Psoas muscle (tissue), 8 donors: ENCODE measurements around the gene RUBCN. TPM values are rescaled to one million over a fixed set of nuclear protein-coding genes. Genes with fewer than 3 reads are reported as not detected.

Source experiments
- ATAC-seq, 4 donors: fragments of 200-7000 bp; cut with Tn5 transposase; one replicate each; pipeline ENCODE4 v1.9.1; 2020; ENCODE audit warnings: moderate library complexity in 3 of 4, mild to moderate bottlenecking in 2 of 4
- DNase-seq, 2 donors: peaks; one replicate each; pipeline ENCODE4 v3.0.0-alpha.2; 2020
- H3K27ac ChIP-seq: fragments of 200-600 bp; one replicate; pipeline ENCODE4 v1.8.0; 2022
- H3K27me3 ChIP-seq, 3 donors: fragments of 200-600 bp in 1 of 3; one replicate each; pipeline versions ENCODE4 v1.6.1 to v1.8.0; 2013 to 2022; ENCODE audit warnings: low read length in 2 of 3, mild to moderate bottlenecking in 2 of 3, moderate library complexity in 1 of 3; ENCODE audit not compliant: insufficient read depth in 3 of 3
- H3K36me3 ChIP-seq, 2 donors: fragments of 200-600 bp in 1 of 2; one replicate each; pipeline versions ENCODE4 v1.6.1 to v1.8.0; 2013 to 2022; ENCODE audit warnings: low read depth in 1 of 2, mild to moderate bottlenecking in 1 of 2, moderate library complexity in 1 of 2; ENCODE audit not compliant: insufficient read depth in 1 of 2
- H3K4me1 ChIP-seq: fragments of 200-600 bp; one replicate; pipeline ENCODE4 v1.8.0; 2022
- H3K4me3 ChIP-seq: fragments of 200-600 bp; one replicate; pipeline ENCODE4 v1.8.0; 2022; ENCODE audit warnings: mild to moderate bottlenecking
- H3K9me3 ChIP-seq: fragments of 200-600 bp; one replicate; pipeline ENCODE4 v1.8.0; 2022
- whole genome bisulfite sequencing, 3 donors: extraction: QIAGEN DNeasy Blood & Tissue Kit; methylation state at CpG; one replicate each; pipeline versions ENCODE4 v1.1.6 to v1.1.7; 2013; 5-methylcytosine and 5-hydroxymethylcytosine counted together
- intact Hi-C, 2 donors: fragments of 100-400 bp; cut with DNase I; formaldehyde crosslinking; loops; one replicate each; pipeline versions ENCODE4 v1.11.0 to v1.14.2; 2022
- polyA plus RNA-seq, 3 donors: library from polyadenylated mRNA; stranded (reverse); fragments of 200-250 nt; gene quantifications; one replicate each; pipeline ENCODE4 v1.2.3, GENCODE V29; 2013
- total RNA-seq, 4 donors: library from RNA; stranded (reverse); fragmentation: NEBNext Ultra II Directional in 2 of 4; extraction: Animal tissue kit (Norgen Biotek cat#: 25700) in 2 of 4; gene quantifications; one replicate each; pipeline versions ENCODE4 v1.2.1 to v1.2.4, GENCODE V29; 2021 to 2023
- TF ChIP-seq, protein P1 (sequence below): fragments of 200-600 bp; IDR thresholded peaks from one replicate; pipeline ENCODE4 v1.8.0; 2022; ENCODE audit warnings: antibody characterized with exemption
- donor health status: healthy with polysubstance abuse.
- donor health status: DM: no; HTN: no; CAD: no; lungs with moderate emphysema.
- donor health status: Bipolar disorder and iron deficiency.
- donor health status: healthy.
- donor health status: DM: yes; HTN: yes; CAD: no.
- donor health status: DM: no; HTN: no; CAD: no.
- donor health status: DM: no; HTN: no; CAD: no.
- donor health status: DM: yes; HTN: yes; CAD: no.

RUBCN gene
- total and polyA plus RNA-seq, 7 donors, result 5.0 to 29.1 (median 21.9) TPM

DNA sequence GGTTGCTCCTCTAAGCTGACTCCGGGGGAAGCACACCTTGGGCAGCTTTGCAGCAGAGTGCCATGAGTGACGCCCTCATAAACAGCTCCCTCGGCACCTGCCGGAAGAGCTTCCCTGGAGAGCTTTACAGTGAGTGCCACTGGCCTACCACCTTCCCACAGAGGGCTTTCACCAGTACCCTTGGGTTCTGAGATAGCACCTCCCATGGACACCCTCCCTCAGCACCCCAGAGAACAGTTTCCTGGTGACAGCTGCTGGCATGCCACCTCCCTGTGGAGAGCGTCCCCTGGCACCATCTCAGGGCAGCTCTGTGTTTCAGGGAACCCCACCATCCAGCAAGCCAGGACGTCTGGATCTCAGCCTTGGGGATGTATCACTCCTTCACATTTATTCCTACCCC, 49.1 kb downstream of the RUBCN start:
- WGBS, 3 donors, result 85 to 93% (median 91%) methylated on average over 6 of the region's 6 CpGs
- TF ChIP-seq, protein P1, sequence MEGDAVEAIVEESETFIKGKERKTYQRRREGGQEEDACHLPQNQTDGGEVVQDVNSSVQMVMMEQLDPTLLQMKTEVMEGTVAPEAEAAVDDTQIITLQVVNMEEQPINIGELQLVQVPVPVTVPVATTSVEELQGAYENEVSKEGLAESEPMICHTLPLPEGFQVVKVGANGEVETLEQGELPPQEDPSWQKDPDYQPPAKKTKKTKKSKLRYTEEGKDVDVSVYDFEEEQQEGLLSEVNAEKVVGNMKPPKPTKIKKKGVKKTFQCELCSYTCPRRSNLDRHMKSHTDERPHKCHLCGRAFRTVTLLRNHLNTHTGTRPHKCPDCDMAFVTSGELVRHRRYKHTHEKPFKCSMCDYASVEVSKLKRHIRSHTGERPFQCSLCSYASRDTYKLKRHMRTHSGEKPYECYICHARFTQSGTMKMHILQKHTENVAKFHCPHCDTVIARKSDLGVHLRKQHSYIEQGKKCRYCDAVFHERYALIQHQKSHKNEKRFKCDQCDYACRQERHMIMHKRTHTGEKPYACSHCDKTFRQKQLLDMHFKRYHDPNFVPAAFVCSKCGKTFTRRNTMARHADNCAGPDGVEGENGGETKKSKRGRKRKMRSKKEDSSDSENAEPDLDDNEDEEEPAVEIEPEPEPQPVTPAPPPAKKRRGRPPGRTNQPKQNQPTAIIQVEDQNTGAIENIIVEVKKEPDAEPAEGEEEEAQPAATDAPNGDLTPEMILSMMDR, result no peak
- Histone ChIP-seq H3K36me3 (peaks cover 3 to 96% of the 10 kb centered on the region in 2 donors), H3K4me1 (no peaks in the 10 kb centered on the region), H3K27me3 (no peaks in the 10 kb centered on the region), H3K9me3 (no peaks in the 10 kb centered on the region), H3K27ac (no peak overlapping the region), H3K4me3 (no peak overlapping the region)
- peak in 1 of 4 donors; percentile 30 for ATAC-seq
- intact Hi-C loops, result no loop called here
- no peak for DNase-seq

- no peaks in the 10 kb centered on the region for H3K9me3 ChIP-seq
- H3K36me3 ChIP-seq, result peaks cover 0 to 96% of the 10 kb centered on the region in 2 donors
- H3K4me3 ChIP-seq, result no peak overlapping the region
- ATAC-seq (no peak), DNase-seq (no peak)
- intact Hi-C loops, result no loop called here
- 91 to 95% (median 94%) methylated on average over 4 of the region's 4 CpGs for WGBS, 3 donors
- no peaks in the 10 kb centered on the region for H3K4me1 ChIP-seq
- TF ChIP-seq, protein P1, result no peak
- no peak overlapping the region for H3K27ac ChIP-seq
- no peaks in the 10 kb centered on the region for H3K27me3 ChIP-seq
Measured at GRCh38 chr3:197686899-197687298, 49.8 kb downstream of the RUBCN start.

DNA sequence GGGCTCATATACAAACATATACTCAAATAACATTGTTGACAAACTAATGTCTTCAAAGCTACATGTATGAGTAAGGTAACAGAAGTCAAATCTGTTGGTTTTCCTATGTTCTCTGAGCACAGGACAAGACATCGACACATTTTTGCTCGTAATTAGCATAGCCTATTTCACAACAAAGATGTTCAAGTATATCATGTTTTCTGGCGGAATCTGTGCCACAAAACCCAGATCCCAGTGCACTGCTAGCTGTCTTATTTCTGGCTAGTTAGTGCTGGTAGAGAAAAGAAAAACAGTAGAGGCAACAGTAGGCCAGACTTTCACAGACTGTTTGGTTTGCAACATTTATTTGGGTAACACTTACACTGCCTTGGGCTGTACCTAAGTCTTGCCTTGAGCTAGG, 51.2 kb downstream of the RUBCN start:
- intact Hi-C loops, result no loop called here
- H3K9me3 ChIP-seq, result no peaks in the 10 kb centered on the region
- ATAC-seq (no peak), DNase-seq (no peak)
- H3K27ac ChIP-seq, result no peak overlapping the region
- no peaks in the 10 kb centered on the region for H3K4me1 ChIP-seq
- H3K27me3 ChIP-seq, result no peaks in the 10 kb centered on the region
- TF ChIP-seq, protein P1, result no peak
- peaks cover 0 to 94% of the 10 kb centered on the region in 2 donors for H3K36me3 ChIP-seq
- no peak overlapping the region for H3K4me3 ChIP-seq
- WGBS, 3 donors, result 89 to 96% (median 91%) methylated on average over 3 of the region's 3 CpGs

DNA sequence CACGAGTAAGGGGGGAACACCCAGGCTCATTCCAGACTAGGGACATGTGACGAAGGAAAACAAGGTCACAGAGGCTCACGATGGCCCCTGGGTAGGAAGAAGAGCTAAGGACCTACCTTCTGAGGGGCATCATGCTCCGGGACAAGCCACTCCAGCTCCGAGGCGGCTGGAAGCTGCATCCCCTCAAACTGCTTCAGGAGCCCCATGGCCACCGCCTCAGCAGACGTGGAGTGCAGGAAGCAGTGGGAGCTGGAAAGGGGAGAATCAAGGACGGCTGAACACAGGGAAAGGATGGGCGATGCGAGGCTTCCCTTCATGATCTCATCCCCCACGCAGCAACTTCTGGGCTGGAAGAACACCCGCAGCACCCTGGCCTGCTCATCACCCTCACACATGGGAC, 53.5 kb downstream of the RUBCN start:
- ATAC-seq, result no peak
- 89 to 93% (median 93%) methylated on average over 13 of the region's 13 CpGs for WGBS, 3 donors
- no peaks in the 10 kb centered on the region for H3K9me3 ChIP-seq
- no peak overlapping the region for H3K27ac ChIP-seq
- intact Hi-C loops, result no loop called here
- no peaks in the 10 kb centered on the region for H3K27me3 ChIP-seq
- H3K36me3 ChIP-seq, result peaks cover 0 to 75% of the 10 kb centered on the region in 2 donors
- no peak for DNase-seq
- H3K4me3 ChIP-seq, result no peak overlapping the region
- TF ChIP-seq, protein P1, result no peak
- no peaks in the 10 kb centered on the region for H3K4me1 ChIP-seq

GRCh38 chr3:197682713-197683112, 54.0 kb downstream of the RUBCN start:
- 93 to 97% (median 97%) methylated on average over 15 of the region's 15 CpGs for WGBS, 3 donors
- Histone ChIP-seq H3K36me3 (peaks cover 0 to 70% of the 10 kb centered on the region in 2 donors), H3K4me1 (no peaks in the 10 kb centered on the region), H3K4me3 (no peak overlapping the region), H3K9me3 (no peaks in the 10 kb centered on the region), H3K27me3 (no peaks in the 10 kb centered on the region), H3K27ac (no peak overlapping the region)
- TF ChIP-seq, protein P1, result no peak
- intact Hi-C loops, result no loop called here
- no peak for DNase-seq
- ATAC-seq, result no peak
